Rectal smooth muscle tissue (tissue), 1 donor: ENCODE results near the gene PAQR5.
"Not testable (repeated sequence)": the region's sequence is repeated elsewhere in the genome, so short reads cannot be mapped to it uniquely, and the experiment has no call there.

Experiments used
- H3K27ac ChIP-seq: one replicate; pipeline ENCODE4 v1.7.0; 2013; ENCODE audit warnings: low read depth, low read length, inconsistent platforms
- H3K27me3 ChIP-seq: one replicate; pipeline ENCODE4 v1.7.0; 2013; ENCODE audit warnings: low read length; ENCODE audit not compliant: control insufficient read depth, insufficient read depth
- H3K36me3 ChIP-seq: one replicate; pipeline ENCODE4 v1.7.0; 2013; ENCODE audit warnings: low read length; ENCODE audit not compliant: control insufficient read depth, insufficient read depth
- H3K4me1 ChIP-seq: one replicate; pipeline ENCODE4 v1.7.0; 2013; ENCODE audit warnings: low read length; ENCODE audit not compliant: control insufficient read depth, insufficient read depth
- H3K4me3 ChIP-seq: one replicate; pipeline ENCODE4 v1.7.0; 2013; ENCODE audit warnings: low read length
- H3K9ac ChIP-seq: one replicate; pipeline ENCODE4 v1.7.0; 2013; ENCODE audit warnings: low read length

Gene PAQR5

GRCh38 chr15:69357773-69358771 is 59.4 kb downstream of the PAQR5 start:
- Histone ChIP-seq H3K27me3 (no peaks in the 10 kb centered on the region), H3K27ac (no peak overlapping the region)

GRCh38 chr15:69358850-69359249 is 60.1 kb downstream of the PAQR5 start:
- no peak overlapping the region for H3K4me3 ChIP-seq
- H3K27ac ChIP-seq = no peak overlapping the region
- no peaks in the 10 kb centered on the region for H3K36me3 ChIP-seq
- no peaks in the 10 kb centered on the region for H3K27me3 ChIP-seq
- H3K9ac ChIP-seq = no peak overlapping the region
- H3K4me1 ChIP-seq = no peaks in the 10 kb centered on the region

More at GRCh38 chr15:69357773-69358771, 59.4 kb downstream of the PAQR5 start:
- H3K4me1 ChIP-seq = no peaks in the 10 kb centered on the region
- no peaks in the 10 kb centered on the region for H3K36me3 ChIP-seq
- no peak overlapping the region for H3K9ac ChIP-seq
- no peak overlapping the region for H3K4me3 ChIP-seq

GRCh38 chr15:69359722-69360121 is 61.0 kb downstream of the PAQR5 start:
- H3K4me3 ChIP-seq = no peak overlapping the region
- H3K4me1 ChIP-seq = no peaks in the 10 kb centered on the region
- no peaks in the 10 kb centered on the region for H3K36me3 ChIP-seq
- H3K9ac ChIP-seq = no peak overlapping the region
- H3K27ac ChIP-seq = no peak overlapping the region
- no peaks in the 10 kb centered on the region for H3K27me3 ChIP-seq

GRCh38 chr15:69360642-69361041 is 61.9 kb downstream of the PAQR5 start:
- no peaks in the 10 kb centered on the region for H3K4me1 ChIP-seq
- no peaks in the 10 kb centered on the region for H3K36me3 ChIP-seq
- H3K27ac ChIP-seq = no peak overlapping the region
- H3K4me3 ChIP-seq = no peak overlapping the region
- H3K9ac ChIP-seq = no peak overlapping the region
- H3K27me3 ChIP-seq = no peaks in the 10 kb centered on the region

GRCh38 chr15:69367236-69367635 is 68.5 kb downstream of the PAQR5 start:
- Histone ChIP-seq H3K4me1 (no peaks in the 10 kb centered on the region), H3K9ac (no peak overlapping the region), H3K4me3 (no peak overlapping the region), H3K27me3 (no peaks in the 10 kb centered on the region), H3K36me3 (no peaks in the 10 kb centered on the region), H3K27ac (no peak overlapping the region)

GRCh38 chr15:69369631-69370030 is 70.9 kb downstream of the PAQR5 start:
- Histone ChIP-seq H3K27ac (no peak overlapping the region), H3K36me3 (no peaks in the 10 kb centered on the region), H3K9ac (no peak overlapping the region), H3K4me3 (no peak overlapping the region), H3K27me3 (no peaks in the 10 kb centered on the region), H3K4me1 (no peaks in the 10 kb centered on the region)

GRCh38 chr15:69373406-69373805 is 74.7 kb downstream of the PAQR5 start:
- Histone ChIP-seq H3K27me3 (no peaks in the 10 kb centered on the region), H3K4me1 (no peaks in the 10 kb centered on the region), H3K4me3 (no peak overlapping the region), H3K36me3 (no peaks in the 10 kb centered on the region), H3K27ac (no peak overlapping the region), H3K9ac (no peak overlapping the region)

- H3K27ac ChIP-seq = no peak overlapping the region
- no peaks in the 10 kb centered on the region for H3K36me3 ChIP-seq
- no peaks in the 10 kb centered on the region for H3K27me3 ChIP-seq
- no peak overlapping the region for H3K9ac ChIP-seq
- H3K4me3 ChIP-seq = no peak overlapping the region
- no peaks in the 10 kb centered on the region for H3K4me1 ChIP-seq
Observed at GRCh38 chr15:69375151-69375790, 76.6 kb downstream of the PAQR5 start.

GRCh38 chr15:69377216-69377970 is 78.7 kb downstream of the PAQR5 start:
- no peak overlapping the region for H3K4me3 ChIP-seq
- H3K27ac ChIP-seq = no peak overlapping the region
- H3K27me3 ChIP-seq = no peaks in the 10 kb centered on the region
- no peaks in the 10 kb centered on the region for H3K4me1 ChIP-seq
- H3K9ac ChIP-seq = no peak overlapping the region
- H3K36me3 ChIP-seq = no peaks in the 10 kb centered on the region

- Histone ChIP-seq H3K36me3 (no peaks in the 10 kb centered on the region), H3K27ac (no peak overlapping the region)
Observed at GRCh38 chr15:69380100-69380725, 81.5 kb downstream of the PAQR5 start.

GRCh38 chr15:69380726-69381105 is 82.0 kb downstream of the PAQR5 start:
- Histone ChIP-seq H3K36me3 (no peaks in the 10 kb centered on the region), H3K4me3 (no peak overlapping the region), H3K27ac (no peak overlapping the region), H3K4me1 (no peaks in the 10 kb centered on the region), H3K9ac (no peak overlapping the region), H3K27me3 (no peaks in the 10 kb centered on the region)

More at GRCh38 chr15:69380100-69380725, 81.5 kb downstream of the PAQR5 start:
- Histone ChIP-seq H3K9ac (no peak overlapping the region), H3K4me3 (no peak overlapping the region), H3K27me3 (no peaks in the 10 kb centered on the region), H3K4me1 (no peaks in the 10 kb centered on the region)

- H3K4me3 ChIP-seq, H3K9ac ChIP-seq, H3K36me3 ChIP-seq, H3K4me1 ChIP-seq, H3K27me3 ChIP-seq, H3K27ac ChIP-seq: not testable (repeated sequence)
Observed at GRCh38 chr15:69382176-69382575, 83.5 kb downstream of the PAQR5 start.
